Activated gamma-delta T cell treated with anti-CD3 and anti-CD28 coated beads, Interleukin-2, amount 50 U/mL, for 16 hours (primary cell): ENCODE results near the gene RAB6D.
"Not testable (repeated sequence)": the region's sequence is repeated elsewhere in the genome, so short reads cannot be mapped to it uniquely, and the experiment has no call there.

ENCODE experiments used
- DNase-seq: peaks from one replicate; pipeline ENCODE4 v3.0.0-alpha.2; 2020; ENCODE audit warnings: low read depth

The RAB6D gene

DNA sequence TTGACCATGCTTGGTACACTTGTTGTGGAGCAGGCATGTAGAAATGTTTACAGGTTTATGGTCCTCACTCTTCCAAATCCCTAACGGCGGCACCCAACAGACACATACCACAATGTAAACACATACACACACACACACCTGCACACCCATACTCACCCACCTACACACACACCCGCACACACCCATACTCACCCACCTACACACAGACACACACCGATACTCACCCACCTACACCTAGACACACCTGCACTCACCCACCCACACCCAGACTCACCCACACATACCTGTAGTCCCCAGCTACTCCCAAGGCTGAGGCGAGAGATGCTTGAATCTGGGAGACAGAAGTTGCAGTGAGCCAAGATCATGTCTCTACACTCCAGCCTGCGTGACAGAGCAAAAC, 1.5 kb upstream of the RAB6D start:
- DNase-seq, result no peak

DNA sequence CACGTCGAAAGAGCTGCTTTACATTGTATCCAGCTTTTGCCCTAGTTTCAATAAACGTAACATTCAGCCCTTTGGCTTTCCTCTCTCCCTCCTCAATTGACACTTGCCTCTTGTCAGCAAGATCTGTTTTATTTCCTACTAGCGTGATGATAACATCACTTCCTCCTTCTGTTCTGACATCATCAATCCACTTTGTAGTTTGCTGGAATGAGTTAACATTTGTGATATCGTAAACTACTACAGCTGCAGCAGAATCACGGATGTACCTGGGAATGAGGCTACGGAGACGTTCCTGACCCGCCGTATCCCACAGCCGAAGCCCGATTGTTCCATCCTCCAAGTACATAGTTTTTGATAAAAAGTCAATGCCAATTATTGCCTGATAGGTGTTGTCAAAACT, 755 bp downstream of the RAB6D start:
- not testable (repeated sequence) for DNase-seq

DNA sequence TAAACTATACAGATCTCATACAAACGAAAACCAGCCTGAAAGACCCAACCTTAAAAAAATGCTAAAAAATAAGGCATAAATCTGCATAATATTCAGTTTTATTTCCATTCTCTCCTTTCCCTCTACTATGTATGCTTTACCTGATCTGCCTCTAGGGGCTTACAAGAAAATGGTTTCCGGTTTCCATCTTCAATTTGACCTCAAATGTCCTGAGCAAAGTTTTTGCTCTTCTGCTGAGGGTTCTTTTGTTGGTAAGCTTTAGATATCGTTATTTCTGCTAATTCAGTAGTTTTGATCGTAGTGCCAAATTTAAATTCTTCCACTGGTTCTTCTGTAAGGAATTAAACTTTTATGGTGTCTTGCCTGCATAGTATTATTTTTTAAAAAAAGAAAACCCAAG, 2.2 kb downstream of the RAB6D start:
- not testable (repeated sequence) for DNase-seq

- DNase-seq, result not testable (repeated sequence)
These were observed 10.7 kb downstream of the RAB6D start for GRCh38 chr2:131353167-131353697.

GRCh38 chr2:131349021-131349420, 14.9 kb downstream of the RAB6D start:
- no peak for DNase-seq

- not testable (repeated sequence) for DNase-seq
These were observed 16.9 kb downstream of the RAB6D start for GRCh38 chr2:131347035-131347434.

- DNase-seq, result not testable (repeated sequence)
These were observed 24.7 kb downstream of the RAB6D start for GRCh38 chr2:131339307-131339706.

DNA sequence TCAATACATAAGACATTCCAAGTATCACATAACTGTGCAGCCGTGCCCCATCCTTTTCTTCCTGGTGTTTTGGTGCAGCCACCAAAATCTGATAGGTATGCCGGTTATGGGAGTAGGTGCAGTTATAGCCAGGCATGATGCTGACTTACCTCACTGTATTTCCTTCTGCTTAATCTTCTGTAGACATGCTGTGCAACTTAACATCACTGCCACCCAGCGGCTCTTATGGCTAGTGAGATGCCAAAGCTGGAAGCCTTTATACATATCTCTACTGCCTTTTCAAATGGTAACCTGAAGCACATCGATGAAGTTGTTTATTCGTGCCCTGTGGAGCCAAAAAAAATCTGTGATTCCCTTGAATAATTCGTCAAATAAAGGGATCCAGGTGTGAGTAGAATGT, 28.6 kb downstream of the RAB6D start:
- DNase-seq, result not testable (repeated sequence)

- DNase-seq, result not testable (repeated sequence)
These were observed 31.3 kb downstream of the RAB6D start for GRCh38 chr2:131332709-131333108.

DNA sequence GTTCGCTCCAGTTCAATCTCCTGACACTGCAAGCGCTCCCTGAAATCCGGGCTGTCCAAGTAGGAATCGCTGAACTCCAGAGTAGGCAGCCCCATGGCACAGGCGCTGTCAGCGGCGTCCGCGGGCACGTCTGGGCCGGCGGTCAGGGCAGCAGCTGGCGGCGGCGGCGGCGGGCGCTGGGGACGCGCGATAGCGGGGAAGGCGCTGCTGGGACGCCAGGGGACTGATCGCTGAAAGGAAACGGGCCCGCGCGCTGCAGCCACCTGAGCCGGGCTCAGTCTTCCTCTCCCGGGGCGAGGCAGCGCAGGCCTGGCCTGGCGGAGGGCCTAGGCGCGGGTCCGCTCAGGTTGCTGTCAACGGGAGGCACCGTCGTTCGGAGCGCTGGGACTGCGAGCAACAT, 33.0 kb downstream of the RAB6D start:
- DNase-seq, result not testable (repeated sequence)

DNA sequence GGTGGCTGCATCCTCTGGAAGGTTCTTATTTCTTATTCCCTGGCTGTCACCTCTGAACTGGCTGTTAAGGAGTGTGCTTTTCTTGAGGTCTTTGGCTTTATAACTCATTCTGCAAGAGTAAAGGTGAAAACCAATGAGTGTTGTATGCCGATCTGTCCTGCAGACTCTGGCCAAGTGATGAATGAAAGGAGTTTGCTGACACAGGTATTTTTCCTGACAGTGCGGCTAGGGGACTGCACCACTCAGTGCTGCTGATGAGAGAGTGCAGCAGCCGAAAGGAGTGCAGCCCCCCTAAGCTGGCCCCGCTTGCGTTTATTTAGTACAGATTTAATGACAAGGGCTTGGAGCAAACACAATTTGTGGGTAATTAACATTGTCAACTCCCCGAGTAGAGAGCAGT, 41.8 kb downstream of the RAB6D start:
- no peak for DNase-seq

- not testable (repeated sequence) for DNase-seq
These were observed 42.6 kb downstream of the RAB6D start for GRCh38 chr2:131321344-131321743.

- DNase-seq, result not testable (repeated sequence)
These were observed 53.0 kb downstream of the RAB6D start for GRCh38 chr2:131311001-131311400.
